KG1 (cell line): ENCODE results near the gene MBD3L3.
A peak's percentile ranks its signal among the peaks of the same experiment; 100 is the strongest.
"Not testable (repeated sequence)": the region's sequence is repeated elsewhere in the genome, so short reads cannot be mapped to it uniquely, and the experiment has no call there.

Source experiments
- DNase-seq: peaks from one replicate; lab custom pipeline; 2025; lab: John Stamatoyannopoulos, UW

Gene MBD3L3

DNA sequence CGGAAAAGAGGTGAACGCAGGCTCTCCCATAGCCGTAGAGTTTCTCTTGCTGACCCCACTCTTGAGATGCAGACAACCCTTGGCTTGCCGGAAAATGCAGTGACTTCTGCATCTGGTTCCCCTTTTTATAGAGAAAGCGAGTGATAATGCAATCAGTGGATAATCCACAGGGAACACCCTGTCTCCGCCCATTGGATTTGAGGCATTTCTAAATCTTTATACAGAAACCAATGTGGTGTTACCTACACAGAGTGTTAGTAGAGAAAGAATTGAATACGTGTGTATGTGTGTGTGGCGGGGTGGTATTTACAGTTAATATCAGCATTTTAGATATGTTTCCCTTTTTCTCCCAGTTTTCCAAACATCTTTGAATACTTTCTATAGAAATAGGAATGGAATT is at the start of gene MBD3L3:
Gene MBD3L3, minus strand, starts transcription at position 101 of the 400 bp plus-strand sequence. Its CDS starts 71 bp downstream, at position 30.
- DNase-seq, result not testable (repeated sequence)

DNA sequence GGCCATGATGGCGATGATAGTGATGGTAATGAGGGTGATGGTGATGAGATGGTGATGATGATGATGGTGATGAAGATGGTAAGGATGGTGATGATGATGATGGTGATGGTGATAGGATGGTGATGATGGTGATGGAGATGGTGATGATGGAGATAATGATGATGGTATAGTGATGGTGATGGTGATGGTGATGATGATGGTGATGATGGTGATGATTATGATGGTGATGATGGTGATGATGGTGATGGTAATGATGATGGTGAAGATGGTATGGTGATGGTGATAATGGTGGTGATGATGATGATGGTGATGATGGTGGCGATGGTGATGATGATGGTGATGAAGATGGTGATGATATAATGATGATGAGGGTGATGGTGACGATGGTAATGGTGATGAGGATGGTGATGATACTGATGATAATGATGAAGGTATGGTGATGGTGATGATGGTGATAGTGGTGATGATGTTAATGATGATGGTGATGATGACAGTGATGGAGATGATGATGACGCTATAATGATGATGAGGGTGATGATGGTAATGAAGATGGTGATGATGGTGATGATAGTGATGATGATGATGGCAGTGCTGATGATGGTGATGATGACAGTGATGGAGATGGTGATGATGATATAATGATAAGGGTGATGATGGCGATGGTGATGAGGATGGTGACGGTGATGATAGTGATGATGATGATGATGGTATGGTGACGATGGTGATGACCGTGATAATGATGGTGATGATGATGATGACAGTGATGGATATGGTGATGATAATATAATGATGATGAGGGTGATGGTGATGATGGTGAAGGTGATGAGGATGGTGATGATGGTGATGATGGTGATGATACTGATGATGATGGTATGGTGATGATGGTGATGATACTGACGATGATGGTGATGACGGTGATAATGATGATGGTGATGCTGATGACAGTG is 48.5 kb upstream of the MBD3L3 start:
- DNase-seq, result no peak

DNA sequence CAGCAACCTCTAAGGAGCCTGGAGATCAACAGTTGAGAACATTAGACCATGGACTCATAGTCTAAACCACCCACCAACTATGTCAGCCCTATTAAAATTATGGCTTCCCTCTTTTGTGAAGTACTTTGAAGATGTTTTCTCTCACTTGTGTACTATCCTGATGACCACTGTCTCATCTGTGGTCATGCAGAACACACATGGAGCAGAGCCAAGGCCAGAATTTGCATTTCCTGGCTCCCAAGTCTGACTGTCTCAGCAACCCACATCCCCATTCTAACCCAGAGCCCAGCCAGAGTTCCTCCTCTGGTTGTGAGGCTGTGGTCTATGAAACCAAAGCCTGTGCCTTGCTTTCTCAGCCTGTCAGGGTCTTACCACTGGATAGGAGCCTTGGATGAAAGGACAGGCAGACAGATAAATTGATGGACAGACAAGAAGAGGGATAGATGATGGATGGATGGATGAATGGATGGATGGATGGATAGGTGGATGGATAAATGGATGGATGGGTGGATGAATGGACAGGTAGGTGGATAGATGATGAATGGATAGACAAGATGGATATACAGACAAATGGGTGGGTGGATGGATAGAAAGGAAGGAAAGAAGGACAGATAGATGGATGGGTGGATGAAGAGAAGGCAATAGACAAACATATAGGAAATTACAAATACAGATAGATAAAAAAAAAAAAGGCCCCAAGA is 46.4 kb upstream of the MBD3L3 start:
- no peak for DNase-seq

DNA sequence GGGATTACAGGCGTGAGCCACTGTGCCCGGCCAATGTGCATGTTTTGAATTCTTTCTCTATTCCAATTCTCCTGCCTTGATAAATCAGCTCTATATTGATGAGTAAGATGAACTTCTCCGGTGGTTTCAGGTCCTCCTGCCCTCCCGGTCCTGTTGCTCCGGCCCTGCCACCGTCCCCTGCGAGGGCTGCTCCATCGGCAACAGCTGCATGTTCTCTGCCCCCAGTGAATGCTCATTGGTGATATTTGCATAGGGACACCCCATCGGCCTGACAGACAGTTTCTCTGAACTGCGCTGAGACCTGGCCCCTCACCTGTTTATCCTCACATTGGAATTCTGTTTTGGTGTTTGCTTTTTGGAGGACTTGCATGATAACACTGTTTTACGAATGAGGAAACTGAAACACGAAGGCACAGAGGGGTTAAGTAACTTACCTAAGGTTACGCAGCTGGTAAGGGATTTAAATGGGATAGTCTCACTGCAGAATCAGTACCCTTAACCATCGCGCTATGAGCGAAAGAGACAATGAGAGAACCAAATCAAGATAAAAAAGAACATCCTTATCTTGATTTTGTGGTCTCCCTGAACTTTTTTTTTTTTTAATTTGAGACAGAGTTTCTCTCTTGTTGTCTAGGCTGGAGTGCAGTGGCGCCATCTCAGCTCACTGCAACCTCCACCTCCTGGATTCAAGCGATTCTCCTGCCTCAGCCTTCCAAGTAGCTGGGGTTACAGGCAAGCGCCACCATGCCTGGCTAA is 43.2 kb upstream of the MBD3L3 start:
- DNase-seq, result no peak

DNA sequence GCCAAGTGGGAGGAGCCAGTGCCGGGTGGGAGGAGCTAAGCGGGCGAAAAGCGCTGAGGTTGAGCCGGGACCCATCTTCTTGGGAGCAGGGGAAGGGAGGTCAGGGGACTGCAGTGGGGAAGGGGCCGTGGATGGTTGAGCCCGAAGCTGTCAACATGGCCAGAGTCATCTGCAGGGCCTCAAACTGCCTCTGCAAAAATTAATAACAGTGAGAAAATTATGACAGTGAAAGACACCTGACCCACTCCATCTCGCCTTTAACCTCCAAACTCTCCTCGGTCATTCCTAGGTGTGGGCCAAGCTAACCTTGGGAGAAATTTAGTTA is 41.1 kb upstream of the MBD3L3 start:
- DNase-seq, result no peak

DNA sequence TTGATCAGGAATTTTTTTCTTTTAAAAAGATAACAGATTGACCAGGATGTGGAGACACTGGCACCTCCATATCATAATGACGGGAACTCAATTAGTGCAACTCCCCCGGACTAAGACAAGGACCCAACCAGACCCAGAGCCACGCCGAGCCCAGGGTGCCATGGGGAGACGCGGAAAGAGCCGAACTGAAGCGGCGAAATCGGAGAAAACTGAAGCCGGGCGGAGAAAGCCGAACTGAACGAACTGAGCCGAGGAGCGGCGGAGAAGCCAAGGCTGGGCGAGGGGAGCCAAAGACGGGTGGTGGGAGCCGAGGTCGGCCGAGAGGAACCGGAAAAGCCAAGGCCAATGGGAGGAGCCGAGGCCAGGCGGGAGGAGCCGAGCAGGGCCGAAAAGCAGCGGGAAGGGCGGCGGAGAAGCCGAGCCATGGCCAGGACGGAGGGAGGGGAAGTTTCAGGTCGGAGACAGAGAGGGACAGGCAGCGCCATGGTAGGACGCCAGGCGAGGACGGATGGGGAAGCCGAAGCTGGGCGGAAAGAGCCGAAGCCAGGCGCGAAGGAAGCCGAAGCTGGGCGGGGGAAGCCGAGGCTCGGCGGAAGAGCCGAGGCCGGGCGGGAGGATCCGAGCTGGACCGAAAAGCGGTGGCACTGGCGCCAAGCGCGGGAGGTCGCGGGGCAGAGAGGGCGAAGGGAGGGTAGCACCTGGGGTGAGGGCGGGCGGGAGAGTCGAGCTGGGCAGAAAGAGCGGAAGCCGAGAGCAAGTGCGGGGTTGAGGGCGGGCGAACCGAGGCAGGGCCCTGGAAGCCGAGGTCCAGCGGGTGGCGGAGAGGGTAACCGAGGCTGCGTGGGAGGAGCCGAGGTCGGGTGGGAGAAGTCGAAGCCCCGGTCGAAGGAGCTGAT is 40.5 kb upstream of the MBD3L3 start:
- DNase-seq, result peak; percentile 97

DNA sequence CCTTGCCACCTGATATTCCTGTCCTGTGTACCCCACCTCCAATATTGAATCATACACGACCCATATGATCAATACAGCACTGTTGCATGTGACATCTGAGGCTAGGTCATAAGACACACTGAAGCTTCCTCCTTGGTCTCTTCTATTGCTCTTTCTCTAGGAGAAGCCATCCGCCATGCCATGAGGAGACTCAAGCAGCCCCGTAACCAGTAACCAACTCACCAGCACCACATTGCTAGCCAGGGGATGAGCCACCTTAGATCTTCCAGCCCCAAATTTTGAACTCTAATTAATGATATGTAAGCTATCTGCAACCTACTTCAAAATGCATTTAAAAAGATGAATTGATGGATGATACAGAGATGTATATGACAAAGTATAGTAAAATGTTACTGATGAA is 39.6 kb upstream of the MBD3L3 start:
- DNase-seq, result no peak

DNA sequence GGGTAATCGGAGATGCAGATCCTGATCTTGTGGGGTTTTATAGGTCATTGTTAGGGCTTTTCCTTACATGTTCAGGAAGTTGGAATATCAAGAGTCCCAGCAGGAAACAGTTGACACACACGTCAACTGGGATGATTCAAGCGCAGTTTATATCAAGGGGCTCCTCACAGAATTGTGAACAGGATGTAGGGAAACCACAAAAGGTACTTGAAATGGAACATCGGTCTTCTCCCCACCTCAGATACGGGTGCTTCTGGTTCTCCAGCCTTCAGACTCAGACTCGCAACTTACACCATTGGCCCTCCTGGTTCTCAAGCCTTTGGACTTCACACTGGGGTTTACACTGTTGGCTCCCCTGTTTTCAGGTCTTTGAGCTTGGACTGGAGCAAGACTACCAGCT is 30.5 kb upstream of the MBD3L3 start:
- DNase-seq, result no peak

DNA sequence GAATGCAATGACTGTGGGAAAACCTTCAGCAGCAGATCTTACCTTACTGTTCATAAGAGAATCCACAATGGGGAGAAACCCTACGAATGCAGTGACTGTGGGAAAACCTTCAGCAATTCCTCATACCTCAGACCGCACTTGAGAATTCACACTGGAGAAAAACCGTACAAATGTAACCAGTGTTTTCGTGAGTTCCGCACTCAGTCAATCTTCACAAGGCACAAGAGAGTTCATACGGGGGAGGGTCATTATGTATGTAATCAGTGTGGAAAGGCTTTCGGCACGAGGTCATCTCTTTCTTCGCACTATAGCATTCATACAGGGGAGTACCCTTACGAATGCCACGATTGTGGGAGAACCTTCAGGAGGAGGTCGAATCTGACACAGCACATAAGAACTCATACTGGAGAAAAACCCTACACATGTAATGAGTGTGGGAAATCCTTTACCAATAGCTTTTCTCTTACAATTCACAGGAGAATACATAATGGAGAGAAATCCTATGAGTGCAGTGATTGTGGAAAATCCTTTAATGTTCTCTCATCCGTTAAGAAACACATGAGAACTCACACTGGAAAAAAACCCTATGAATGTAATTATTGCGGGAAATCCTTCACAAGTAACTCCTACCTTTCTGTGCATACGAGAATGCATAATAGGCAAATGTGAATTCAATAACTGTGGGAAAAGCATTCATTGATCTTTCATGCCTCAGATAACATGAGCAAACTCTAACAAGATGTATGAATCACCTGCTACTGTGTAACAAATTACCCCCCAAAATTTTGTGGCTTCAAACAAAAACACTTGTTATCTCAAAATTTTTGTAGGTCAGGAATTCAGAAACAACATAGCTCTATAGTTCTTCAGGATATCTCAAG is 24.8 kb upstream of the MBD3L3 start:
- DNase-seq, result no peak

DNA sequence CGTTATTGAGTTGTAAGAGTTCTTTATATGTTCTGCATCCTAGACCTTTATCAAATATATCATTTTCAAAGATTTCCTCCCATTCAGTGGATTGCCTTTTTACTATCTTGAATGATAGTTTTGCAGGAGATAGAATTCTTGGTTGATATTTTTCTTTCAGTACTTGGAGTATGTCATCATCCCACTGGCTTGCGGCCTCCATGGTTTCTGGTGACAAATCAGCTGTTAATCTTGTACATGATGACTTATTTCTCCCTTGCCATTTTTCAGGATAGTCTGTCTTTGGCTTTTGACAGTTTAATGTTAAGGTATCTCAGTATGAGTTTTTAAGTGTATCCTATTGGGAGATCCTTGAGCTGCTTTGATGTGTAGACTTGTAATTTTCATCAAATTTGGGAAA is 19.5 kb upstream of the MBD3L3 start:
- DNase-seq, result no peak

DNA sequence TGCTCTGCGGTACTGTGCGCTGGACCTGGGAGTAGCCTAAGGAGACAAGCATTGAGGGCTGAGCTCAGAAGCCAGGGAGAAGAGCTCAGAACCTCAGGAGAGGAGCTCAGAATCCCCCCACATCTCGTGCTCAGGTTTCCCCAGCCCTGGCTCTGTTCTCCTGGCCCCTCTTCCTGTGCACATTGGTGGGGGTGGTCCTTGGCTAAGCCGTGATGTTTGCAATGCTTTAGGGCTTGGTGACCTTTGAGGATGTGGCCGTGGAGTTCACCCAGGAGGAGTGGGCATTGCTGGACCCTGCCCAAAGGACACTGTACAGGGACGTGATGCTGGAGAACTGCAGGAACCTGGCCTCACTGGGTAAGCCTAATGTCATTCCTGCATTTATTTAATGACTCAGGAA is 17.7 kb upstream of the MBD3L3 start:
- DNase-seq, result no peak

DNA sequence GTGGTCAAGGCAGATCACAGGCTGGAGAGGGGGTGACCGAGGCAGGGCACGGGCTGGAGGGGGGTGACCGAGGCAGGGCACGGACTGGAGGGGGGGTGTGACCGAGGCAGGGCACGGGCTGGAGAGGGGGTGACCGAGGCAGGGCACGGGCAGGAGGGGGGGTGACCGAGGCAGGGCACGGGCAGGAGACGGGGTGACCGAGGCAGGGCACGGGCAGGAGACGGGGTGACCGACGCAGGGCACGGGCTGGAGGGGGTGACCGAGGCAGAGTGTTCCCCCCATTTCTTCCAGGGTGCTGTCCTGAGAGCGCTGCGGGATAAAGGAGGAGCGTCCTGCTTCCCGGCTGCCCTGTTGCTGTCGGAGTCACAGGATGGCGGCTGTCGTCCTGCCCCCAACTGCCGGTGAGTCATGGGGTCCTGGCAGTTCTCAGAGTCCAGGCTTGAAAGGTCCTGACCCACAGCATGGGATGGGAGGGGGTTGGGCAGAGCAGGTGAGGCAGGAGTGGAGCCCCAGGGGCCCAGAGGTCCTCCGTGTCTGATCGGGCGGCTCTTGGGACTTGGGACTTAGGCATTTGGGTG is 16.3 kb upstream of the MBD3L3 start:
- DNase-seq, result no peak

DNA sequence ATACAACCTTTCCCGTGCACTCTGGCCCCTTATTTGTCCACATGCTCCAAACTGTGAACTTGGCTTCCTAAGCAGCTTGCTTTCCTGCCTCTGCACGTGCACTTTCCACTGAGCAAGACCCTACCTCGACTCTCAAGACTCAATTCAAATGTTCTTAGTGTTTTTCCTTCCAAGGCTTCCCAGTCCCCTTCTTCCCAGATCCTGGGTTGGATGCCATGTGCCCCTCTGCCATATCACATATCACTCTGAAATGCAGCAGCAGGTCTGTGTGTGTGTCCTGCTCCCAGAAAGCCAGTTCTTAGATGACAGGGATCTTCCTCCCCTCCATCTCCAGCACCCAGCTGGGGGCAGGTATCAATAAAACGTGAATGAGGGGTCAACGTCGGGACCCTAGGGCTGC is 14.1 kb upstream of the MBD3L3 start:
- no peak for DNase-seq

DNA sequence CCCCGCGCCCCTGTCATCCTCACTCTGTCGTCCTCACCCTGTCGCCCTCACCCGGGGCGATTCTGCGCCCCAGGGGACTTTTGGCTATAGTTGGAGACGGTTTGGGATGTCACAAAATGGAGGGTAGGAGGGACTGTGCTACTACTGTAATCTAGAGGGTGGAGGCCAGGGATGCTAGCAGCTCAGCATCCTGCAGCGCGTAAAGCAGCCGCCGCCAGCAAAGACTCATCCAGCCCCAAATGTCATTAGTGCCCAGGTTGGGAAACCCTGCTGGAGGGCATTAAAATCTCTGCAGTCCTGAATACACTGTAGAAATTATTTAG is 11.4 kb upstream of the MBD3L3 start:
- no peak for DNase-seq

DNA sequence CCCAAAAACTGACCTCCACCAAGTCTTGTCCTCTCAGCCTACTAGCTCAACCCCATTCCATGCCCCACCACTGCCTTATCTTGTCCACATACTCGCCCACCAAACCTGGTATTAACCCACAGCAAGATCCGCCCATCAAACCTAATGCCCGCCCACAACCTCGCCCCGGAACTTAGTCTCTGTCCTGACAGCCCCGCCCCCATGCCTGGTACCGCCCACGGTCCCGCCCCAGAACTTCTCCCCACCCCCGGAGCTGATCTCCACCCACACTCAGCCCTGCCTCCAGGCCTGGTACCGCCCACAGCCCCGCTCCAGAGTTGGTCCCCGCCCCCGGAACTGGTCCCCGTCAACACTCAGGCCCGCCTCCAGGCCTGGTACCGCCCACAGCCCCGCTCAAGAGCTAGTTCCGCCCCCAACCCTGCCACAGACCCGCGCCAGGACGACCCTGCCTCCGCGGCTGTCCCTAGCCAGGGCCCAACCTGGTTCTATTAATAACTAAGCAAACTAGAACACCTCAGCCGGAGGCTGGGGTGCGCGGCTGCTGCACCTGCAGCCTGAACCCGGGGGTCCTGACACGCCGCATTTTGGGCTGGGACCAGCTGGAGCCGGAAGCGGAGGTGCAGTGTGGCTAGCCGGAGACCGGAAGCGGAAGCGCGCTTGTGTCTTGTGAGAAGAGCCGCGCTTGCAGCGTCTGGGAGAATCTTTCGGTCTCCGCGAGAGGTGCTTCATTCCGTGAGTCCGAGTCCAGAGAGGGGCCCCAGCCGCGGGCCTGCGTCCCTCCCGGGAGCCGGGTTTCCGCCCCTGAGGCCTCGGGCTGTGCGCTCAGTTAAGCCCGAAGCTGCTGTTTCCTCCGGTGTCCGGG is 10.8 kb upstream of the MBD3L3 start, which contains the start of gene ZNF557:
Gene ZNF557, plus strand, starts transcription at position 662 of the 862 bp plus-strand sequence. CDS start 5,372 bp downstream, outside the sequence.
- DNase-seq, result peak; percentile 93

DNA sequence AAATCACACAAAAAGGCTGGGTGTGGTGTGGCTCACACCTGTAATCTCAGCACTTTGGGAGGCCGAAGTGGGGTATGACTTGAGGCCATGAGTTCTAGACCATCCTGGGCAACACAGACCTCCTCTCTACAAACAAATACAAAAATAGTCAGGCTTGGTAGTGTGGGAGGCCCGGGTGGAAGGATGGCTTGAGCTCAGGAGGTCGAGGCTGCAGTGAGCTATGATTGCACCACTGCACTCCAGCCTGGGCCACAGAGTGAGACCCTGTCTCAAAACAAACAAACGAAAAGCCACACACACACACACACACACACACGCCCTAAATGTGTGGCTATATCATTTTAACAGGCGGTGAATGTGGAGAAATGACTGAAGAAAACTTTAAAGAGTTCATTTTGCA is 10.1 kb upstream of the MBD3L3 start:
- no peak for DNase-seq

DNA sequence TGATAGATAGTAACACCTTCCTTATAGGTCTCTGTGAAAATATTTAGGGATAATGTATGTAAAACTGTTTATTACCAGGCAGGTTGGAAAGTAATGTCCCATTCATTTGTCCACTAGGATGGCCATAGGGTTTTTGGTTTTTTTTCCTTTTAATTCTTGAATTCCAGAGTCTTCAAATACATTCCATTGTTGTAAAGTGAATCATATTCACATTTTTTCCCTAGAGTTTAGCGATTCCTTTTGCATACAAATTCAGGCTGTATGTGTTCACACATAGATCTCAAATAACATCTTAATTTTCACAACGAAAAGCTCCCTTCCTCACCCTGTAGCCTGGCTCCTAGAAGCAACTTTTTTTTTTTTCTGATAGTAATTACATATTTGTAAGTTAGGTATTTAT is 9.2 kb upstream of the MBD3L3 start:
- no peak for DNase-seq

DNA sequence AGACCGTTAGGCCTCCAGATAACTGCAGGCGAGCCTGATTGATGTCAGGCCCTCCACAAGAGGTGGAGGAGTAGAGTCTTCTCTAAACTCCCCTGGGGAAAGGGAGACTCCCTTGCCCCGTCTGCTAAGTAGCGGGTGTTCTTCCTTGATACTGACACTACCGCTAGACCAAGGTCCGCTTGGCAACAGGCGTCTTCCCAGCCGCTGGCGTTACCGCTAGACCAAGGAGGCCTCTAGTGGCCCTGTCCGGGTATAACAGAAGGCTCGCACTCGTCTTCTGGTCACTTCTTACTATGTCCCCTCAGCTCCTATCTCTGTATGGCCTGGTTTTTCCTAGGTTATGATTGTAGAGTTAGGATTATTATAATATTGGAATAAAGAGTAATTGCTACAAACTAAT is 8.6 kb upstream of the MBD3L3 start:
- not testable (repeated sequence) for DNase-seq

DNA sequence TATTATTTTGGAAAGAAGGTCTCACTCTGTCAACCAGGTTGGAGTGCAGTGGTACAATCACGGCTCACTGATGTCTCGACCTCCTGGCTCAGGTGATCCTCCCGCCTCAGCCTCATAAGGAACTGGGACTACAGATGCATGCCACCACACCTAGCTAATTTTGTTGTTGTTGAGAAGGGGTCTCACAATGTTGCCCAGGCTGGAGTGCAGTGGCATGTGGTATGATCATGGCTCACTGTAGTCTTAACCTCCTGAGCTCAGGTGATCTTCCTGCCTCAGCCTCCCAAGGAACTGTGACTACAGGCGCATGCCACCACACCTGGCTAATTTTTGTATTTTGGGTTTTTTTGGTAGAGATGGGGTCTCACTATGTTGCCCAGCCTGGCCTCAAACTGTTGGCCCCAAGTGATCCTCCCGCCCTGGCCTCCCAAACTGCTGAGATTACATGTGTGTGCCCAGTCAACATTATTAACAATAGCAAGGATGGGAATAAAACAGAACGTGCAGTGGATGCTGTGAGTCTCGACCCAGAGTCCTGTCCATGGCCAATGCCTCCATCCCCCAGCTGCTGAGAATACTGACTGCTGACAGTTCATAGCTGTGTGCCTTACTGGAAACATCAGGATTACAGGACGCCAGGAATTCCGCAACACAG is 5.4 kb upstream of the MBD3L3 start:
- no peak for DNase-seq
